Amniotic stem cell (primary cell): ENCODE data around the gene ESYT2.

Experiments
- DNase-seq: peaks from one replicate; lab custom pipeline; 2025; lab: John Stamatoyannopoulos, UW

The ESYT2 gene

DNA sequence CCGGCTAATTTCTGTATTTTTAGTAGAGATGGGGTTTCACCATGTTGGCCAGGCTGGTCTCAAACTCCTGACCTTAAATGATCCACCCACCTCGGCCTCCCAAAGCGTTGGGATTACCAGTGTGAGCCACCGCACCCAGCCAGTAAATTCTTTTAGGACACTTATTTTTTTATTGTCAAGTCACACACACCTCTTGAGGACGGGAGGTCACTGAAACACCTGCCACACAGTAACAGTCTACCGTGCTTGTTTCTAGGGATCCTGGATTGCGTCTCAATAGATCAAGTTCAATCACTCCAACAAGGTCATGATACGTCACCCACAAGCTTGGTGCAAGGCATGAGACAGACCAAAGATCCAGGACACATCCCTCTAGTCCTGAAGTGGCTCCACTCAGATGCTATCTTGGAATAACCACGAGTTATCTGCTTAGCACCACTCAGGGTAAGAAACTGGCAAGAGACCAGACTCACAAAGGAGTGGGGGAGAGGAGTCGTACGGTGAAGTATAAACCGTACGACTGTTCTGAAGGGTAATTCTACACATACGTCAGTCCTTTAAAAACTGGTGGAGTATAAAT, 65.8 kb downstream of the ESYT2 start:
- no peak for DNase-seq

DNA sequence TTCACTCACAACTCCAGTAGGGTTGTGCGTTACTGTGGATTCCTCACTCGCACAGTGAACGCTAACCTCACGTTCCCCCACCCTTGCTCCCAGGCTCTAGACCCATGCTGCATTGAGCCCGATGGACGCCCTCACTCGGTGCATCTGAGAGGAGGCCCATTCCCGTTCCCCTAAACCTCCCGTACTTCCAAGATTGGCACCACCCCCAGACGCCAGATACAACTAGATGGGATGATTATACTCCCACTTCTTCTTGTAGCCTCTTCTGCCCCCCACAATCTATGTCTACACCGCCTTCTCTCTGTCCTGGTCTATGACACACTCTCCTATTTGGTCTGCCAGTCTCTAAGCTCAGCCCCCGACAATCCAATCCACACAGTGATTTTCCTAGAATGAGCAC, 67.4 kb downstream of the ESYT2 start:
- DNase-seq = no peak

DNA sequence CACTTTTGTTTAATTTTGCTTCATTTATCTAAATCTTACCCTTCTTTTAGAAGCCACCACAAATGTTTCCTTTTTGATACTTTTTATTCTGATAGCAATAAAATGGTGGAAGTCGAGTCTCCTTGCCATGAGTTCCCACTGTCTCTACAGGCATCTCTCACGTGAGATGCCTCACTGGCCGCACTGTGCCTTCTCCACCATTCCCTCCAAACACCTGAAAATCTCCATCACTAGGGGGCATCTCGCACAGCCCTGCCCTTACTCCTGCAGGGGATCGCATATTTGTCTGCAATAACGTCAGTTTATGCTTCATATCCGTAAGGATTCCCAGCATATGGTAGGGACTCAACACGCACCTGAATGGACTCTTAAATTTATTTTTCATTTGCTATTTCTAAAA, 68.4 kb downstream of the ESYT2 start:
- no peak for DNase-seq

DNA sequence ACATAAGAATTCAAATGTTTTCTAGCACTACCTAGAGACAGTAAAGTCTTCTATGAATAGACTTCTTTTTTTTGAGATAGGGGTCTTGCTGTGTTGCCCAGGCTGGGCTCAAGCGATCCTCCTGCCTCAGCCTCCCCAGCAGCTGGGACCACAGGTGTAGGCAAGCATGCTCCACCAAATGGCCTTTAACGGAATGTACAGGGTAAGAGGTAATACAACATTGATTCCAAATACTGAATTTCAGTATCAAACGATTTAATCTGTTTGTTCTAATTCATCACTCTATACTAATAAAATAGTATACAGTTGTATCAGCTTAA, 68.9 kb downstream of the ESYT2 start:
- no peak for DNase-seq

DNA sequence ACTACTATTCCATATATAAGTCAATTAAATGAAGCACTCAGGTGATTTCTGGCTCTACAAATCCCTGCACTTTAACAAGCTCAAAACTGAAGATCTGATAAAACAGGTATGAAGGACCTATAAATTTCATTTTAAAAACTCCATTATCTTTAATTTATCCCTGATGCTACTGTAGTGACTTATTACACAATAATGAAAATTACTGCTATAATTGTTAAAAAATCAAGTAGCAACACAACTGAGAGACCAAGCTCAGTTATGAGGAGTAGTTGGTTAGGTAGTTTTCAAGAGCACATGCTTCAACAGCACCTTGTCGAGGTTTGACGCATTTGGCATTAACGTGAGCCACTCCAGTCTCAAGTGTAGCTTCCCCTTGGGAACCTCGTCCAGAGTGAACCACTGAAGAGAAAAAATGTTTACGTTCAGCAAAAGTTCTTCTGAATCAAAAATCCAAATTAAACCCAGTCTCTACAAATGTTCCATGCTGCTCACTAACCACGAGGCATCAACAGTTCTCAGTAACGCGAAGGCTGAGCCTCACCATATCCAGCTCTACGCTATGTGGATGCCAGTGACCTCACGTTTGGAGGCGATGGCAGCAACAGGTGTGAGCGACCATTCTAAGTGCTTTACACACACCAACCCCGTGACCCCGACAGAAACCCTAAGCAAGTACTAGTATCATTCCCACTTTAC, 69.4 kb downstream of the ESYT2 start:
- no peak for DNase-seq

DNA sequence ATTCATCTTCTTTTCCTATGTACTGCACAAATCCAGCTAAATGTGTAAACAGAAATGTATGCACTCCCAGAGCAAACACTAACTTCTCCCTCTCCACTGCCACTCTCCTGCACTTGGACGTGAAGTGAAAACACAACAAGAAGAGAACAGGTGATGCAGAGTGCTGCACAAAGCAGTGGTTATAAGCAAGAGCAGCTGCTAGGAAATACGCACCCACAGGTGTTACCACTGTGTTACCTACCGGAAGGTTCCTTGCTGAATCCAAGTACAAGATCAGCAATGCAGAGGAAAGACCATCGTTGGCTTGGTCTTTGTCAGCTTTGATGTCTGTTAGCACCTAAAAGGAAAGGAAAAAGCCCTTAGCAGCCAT, 70.1 kb downstream of the ESYT2 start:
- no peak for DNase-seq

DNA sequence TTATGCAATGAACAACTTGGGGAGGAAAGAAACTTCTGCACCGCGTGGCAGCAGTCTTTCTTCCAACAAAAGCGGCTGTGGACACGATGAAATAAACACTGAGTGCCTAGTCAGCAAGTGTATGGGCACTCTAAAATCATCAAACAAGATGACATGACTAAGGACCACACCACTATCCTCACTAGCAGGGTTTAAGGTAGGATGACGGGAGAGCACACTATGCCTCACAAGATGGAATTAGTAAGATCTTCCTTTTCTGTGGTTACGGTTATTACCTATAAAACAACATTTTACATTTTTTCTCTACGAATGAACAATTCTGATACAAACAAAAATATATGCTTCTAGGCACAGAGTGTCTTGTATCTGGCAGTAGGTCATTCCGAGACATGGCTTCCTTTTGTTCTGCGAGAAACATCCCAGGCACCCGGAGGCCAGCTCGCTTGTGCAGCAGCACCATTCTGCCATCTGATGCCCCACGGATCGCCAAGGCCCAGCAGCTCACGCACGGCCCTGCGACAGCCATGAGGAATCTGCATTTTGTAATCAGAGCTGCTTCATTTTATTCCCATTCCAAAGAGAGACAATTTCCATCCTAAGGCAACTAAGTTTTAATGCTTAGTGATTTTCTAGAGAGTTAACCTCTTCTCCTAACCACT, 70.6 kb downstream of the ESYT2 start:
- no peak for DNase-seq

DNA sequence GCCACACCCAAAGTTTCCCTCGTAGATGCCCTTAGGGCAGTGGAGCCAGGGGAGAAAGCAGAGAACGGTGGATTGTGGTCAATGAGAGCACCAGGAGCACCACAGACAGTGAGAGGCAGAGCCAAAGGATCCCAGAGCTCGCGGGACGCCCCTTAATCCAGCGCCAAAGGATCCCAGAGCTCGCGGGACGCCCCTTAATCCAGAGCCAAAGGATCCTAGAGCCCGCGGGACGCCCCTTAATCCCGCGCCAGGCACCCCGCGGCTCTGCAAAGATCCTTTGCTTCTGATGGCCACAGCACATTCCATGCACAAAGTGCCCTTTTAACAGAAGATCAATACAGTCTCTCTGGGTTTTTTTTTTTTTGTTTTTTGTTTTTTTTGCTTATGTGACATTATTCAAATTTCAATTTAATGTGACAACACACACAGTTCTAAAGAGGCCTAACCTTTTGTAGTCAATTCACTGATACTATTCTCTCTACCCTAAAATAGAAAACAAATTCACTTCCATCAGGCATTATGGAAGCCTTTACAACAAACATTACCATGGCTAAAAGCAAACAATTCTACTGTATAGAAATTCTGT, 71.8 kb downstream of the ESYT2 start:
- no peak for DNase-seq

DNA sequence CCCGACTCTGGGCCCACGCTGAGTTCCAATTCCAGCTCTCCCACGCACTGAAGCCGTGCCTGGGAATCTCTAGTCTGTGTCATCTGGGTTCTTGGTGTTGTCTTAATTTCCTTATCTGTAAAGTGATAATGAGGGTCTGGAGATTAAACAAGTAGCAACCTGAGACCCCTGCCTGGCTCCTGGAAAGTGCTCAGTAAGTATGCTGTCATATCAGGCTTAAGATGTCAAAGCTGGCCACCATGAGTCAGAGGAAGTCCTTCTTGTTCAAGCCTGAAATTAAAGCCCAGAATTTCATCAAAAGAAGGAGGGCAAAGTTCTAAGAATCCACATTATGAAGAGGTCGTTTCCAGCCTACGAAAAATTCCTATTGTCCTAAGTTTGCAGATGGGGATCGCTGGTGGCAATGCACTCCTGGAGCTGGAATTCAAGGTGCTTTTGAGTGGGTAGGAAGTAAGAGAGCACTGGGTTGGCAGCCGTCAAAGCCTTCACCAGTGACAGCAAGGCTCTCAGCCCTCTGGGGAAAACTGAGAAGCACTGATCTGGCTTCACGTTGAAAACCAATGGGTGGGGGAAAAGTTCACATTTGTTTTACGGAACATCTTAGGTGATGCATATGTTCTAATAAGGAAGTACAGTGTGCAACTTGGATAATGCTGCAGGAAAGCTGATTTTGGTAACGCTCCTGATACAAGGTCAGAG, 74.4 kb downstream of the ESYT2 start:
- no peak for DNase-seq

- no peak for DNase-seq
Observed at GRCh38 chr7:158753900-158754299, 75.4 kb downstream of the ESYT2 start.

DNA sequence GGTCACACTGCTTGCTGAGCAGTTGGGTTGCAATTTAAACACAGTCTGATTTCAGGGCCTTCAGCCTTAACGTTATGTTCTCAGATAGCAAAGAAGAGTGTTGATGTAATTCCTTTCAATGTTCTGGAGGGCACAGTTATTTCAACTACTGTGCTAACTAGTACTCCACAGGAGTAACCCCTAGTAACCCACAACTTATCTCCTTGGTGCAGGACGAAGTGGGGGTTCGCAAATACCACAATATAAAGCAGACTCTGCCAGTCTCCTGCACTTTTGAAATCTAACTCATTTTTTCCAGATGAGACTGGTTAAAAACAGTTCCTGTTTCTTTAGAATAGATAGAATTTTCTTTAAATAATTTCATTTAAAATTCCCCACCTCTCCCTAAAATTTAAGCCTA, 77.6 kb downstream of the ESYT2 start:
- DNase-seq = no peak

GRCh38 chr7:158751199-158751598, 78.1 kb downstream of the ESYT2 start:
- no peak for DNase-seq

GRCh38 chr7:158750702-158751101, 78.6 kb downstream of the ESYT2 start:
- no peak for DNase-seq

GRCh38 chr7:158749396-158749795, 79.9 kb downstream of the ESYT2 start:
- DNase-seq = no peak

DNA sequence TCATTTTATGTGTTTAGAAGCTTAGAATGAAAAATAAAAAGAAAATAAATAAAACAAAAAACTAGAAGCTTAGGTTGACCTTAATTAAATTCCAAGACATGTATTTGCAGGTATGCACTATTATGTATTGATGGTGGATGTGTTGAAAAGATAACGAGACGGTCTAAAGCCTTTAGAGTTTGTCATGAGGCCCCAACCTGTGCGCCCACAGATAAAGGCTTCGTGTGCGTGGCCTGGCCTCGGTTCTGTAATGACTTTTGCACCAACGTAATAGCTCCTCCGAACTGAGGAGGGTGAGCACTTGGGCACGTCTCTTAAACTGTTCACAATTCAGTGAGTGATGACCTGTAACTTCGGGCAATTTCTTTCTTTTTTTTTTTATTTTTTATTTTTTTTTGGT, 81.0 kb downstream of the ESYT2 start:
- no peak for DNase-seq

- DNase-seq = no peak
Observed at GRCh38 chr7:158747408-158747807, 81.9 kb downstream of the ESYT2 start.

- DNase-seq = no peak
Observed at GRCh38 chr7:158746957-158747356, 82.4 kb downstream of the ESYT2 start.

DNA sequence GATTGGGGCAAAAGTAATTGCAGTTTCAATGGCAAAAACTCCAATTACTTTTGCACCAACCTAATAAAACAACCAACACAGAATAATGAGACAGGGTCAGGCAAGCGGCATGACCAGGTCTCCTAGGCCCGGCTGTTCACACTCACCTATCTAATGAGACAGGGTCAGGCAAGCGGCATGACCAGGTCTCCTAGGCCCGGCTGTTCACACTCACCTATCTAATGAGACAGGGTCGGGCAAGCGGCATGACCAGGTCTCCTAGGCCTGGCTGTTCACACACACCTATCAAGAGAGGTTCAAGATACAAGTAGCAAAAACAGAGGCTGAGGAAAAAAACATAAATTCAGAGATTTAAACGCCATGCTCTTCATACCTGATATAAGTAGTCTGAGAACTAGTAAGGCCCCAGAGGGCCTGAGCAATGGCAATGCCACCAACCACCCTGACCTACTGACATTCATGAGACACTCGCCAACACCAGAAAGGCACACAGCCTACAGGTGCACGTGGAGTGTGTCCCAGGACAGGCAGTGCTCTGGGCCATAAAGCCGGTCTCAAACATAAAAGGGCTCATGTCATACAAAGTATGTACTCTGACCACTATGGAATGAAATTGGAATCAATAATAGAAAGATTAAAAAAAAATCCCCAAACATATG, 84.1 kb downstream of the ESYT2 start:
- no peak for DNase-seq

GRCh38 chr7:158744070-158744469, 85.2 kb downstream of the ESYT2 start:
- DNase-seq = no peak

DNA sequence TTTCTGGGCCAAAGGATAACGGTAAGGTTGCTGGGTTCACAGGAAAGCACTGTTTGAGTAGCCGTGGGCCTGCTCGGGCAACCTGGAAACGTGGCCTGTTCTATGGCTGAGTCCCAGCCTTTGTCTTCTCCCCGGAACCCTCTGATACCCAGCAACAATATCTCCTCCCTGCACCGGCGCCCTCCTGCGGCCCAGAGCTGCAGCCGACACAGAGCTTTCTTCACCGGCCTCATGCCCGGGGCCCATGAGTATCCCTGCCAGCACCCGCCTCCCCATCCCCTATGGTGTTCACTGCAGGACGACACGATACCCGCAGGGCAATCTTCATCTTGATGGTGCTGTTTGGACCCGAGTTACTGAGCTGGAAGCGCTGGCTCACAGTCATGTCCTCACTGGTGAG, 86.1 kb downstream of the ESYT2 start:
- no peak for DNase-seq

GRCh38 chr7:158742065-158742821, 87.1 kb downstream of the ESYT2 start:
- DNase-seq = no peak

DNA sequence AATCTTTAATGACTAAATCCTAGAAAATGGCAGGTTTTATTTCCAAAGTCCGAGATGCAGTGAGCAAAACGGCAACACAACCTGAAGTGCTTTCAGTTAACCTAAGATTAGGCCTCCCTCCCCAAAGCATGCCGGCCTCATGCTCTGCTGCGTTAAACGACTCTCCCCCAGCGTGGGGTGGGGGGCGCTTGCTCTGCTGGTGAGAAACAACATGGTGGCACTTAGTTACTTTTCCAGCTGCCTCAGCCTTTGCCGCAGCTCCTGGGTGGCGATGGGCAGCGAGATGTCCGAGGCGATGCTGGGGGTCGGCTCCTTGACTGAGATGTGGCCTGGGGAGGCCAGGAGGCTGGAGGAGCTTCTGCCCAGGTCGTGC, 88.0 kb downstream of the ESYT2 start:
- DNase-seq = no peak
